GM21737 (cell line): ENCODE results near the gene BIRC2.
"Not testable (repeated sequence)": the region's sequence is repeated elsewhere in the genome, so short reads cannot be mapped to it uniquely, and the experiment has no call there.

Experiments
- ATAC-seq: cut with Tn5 transposase; IDR thresholded peaks from one replicate; pipeline ENCODE4 v1.9.1; 2021; ENCODE audit warnings: mild to moderate bottlenecking, moderate library complexity; ENCODE audit not compliant: unreplicated experiment

The BIRC2 gene

GRCh38 chr11:102322560-102322959 is 24.5 kb upstream of the BIRC2 start:
- ATAC-seq, result no peak

DNA sequence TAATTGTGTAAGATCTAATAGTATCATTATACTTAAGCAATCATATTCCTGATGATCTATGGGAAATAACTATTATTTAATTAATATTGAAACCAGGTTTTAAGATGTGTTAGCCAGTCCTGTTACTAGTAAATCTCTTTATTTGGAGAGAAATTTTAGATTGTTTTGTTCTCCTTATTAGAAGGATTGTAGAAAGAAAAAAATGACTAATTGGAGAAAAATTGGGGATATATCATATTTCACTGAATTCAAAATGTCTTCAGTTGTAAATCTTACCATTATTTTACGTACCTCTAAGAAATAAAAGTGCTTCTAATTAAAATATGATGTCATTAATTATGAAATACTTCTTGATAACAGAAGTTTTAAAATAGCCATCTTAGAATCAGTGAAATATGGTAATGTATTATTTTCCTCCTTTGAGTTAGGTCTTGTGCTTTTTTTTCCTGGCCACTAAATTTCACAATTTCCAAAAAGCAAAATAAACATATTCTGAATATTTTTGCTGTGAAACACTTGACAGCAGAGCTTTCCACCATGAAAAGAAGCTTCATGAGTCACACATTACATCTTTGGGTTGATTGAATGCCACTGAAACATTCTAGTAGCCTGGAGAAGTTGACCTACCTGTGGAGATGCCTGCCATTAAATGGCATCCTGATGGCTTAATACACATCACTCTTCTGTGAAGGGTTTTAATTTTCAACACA is 23.3 kb upstream of the BIRC2 start:
- no peak for ATAC-seq

GRCh38 chr11:102325088-102325487 is 21.9 kb upstream of the BIRC2 start:
- no peak for ATAC-seq

GRCh38 chr11:102328748-102329147 is 18.3 kb upstream of the BIRC2 start:
- ATAC-seq, result no peak

DNA sequence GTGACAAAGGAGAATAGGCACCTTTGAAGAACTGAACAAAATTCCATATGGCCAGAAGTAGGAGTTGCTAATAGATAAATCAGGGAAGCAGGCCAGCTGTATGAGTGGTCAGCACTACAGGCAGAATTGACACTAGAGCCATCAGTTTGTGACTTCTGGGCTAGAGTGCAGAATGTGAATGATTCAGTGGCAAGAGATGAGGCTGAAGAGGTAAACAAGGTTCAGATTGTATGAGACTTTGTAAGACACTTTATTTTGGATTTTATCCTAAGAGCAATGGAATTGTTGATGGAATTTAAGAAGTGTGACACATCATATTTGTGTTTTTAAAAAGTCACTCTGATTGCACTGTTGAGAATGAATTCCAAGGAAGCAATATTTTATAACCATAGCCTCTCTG is 16.8 kb upstream of the BIRC2 start:
- no peak for ATAC-seq

DNA sequence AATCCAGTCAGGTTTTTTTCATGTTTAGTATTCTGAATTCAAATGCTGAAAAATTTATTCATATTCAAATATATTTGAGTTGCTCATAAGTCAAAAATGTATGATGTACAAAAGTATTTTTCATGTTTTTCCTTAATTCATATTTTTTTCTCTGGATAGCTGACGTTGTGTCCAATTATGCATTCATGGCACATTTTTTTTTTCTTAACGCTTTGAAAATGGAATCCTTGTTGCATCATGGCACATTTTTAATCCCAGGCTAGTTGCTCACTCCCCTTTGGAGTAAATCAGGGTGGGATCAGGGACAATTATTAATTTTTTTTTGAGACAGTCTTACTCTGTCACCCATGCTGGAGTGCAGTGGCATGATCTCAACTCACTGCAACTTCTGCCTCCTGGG is 15.7 kb upstream of the BIRC2 start:
- ATAC-seq, result no peak

DNA sequence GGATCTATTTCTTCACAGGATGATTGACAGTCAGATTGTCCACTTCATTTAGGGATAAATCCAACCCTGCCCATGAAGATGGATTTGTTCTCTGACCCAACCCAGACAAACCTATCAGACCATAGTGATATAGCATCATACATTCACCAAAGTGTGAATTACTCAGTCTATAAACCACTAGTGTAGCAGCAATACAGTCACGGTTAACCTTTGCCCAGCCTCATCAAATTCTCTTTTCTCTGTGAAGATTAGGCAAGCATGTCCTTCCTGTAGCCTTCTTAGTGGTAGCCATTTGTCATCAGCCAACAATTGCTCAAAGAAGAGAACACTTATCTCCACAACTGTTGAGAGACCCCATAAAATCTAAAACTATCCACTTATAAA is 14.4 kb upstream of the BIRC2 start:
- ATAC-seq, result no peak

GRCh38 chr11:102338479-102339010 is 8.5 kb upstream of the BIRC2 start:
- ATAC-seq, result no peak

GRCh38 chr11:102341311-102341710 is 5.7 kb upstream of the BIRC2 start:
- ATAC-seq, result not testable (repeated sequence)

- peak; percentile 33 for ATAC-seq
Observed at GRCh38 chr11:102341844-102342318, 5.1 kb upstream of the BIRC2 start.

DNA sequence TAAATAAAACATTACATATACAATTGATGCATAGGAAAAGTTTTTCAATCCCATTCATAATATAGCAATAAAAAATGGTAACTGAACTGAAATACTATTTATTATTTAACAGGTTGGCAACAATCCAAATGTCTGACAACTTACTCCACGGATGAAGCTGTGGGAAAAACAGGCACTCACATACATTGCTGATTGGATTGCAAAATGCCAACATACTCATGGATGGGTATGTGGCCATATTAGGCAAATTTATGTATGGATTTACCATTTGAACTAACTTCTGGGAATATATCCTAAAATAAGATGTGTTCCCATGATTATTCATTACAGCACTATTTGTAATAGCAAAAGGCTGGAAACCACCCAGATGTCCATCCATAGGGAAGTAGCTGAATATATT is 3.2 kb upstream of the BIRC2 start:
- ATAC-seq, result no peak

DNA sequence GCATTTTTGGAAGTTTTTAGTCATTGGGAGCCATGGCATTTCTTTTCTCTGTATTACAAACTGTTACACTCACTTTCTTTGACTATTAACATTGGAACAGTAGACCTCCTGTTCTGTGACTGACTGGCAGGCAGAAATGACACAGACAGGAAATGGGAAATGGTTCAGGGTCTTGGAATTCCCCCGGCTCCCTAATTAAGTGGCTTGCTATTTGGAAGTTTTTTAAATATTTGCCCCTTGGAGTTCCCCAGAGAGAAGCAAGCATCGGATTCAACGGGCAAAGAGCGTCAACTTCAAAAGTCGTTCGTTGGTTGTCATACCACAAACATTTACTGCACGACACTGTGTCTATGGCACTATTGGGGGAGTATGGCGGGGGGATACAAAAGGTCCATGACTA is 1.1 kb upstream of the BIRC2 start:
- no peak for ATAC-seq

- no peak for ATAC-seq
Observed at GRCh38 chr11:102346456-102346747, 612 bp upstream of the BIRC2 start.

DNA sequence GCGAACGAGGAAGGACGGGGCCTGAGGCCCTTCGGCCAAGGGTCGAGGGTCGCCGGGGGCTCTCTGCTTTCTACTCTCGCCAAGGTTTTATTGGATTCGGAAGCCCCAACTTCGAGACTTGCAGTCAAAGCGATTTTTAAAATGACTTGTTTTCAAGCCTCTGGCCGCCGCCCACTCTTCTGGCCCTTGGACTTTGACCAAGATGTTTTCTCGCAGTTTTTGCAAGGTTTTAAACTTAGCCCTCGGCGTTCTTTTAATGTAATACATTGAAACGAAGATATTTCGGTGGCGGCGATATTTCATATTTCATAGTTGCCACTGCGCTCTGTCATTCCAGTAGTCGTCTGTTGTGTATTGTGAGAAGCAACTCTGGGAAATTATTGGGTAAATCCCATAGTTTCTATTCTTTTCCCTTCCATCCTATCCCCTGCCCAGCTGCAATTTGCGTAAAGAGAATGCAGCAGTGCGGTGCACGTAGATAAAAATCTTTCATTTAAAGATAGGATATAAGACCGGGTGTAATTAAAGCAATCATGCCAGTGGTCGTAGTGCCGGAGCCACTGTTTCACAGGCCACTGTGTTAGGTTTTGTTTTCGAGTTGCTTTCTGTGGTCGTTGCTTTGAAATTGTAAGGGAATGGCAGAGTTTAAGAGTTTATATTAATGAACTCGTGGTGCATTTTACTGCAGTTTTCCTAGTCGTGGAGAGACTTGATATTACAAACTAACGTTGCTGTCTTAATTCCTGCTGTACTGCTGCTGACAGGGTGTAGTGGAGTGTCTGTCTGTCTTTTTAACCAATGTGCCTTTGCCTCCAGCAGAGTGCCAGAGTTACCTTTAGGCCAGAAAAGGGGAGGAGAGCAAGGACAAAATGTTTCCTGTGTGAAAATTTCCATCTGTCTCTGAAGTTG is 702 bp downstream of the BIRC2 start:
- ATAC-seq, result peak; percentile 1

- ATAC-seq, result no peak
Observed at GRCh38 chr11:102357116-102357515, 10.1 kb downstream of the BIRC2 start.

DNA sequence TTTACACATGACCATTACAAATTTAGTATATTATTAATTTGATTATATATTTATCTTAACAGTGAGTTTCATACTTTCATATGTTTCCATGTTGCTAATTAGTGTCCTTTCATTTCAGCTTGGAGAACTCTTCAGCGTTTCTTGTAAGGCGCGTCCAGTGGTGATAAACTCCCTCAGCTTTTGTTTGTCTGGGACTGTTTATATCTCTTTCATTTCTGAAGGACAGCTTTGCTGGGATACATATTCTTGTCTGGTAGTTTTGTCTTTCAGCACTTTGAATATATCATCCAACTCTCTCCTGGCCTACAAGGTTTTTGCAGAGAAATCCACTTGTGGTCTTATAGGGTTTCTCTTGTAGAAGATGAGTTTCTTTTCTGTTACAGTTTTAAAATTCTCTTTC is 12.4 kb downstream of the BIRC2 start:
- no peak for ATAC-seq

- no peak for ATAC-seq
Observed at GRCh38 chr11:102360681-102361080, 13.7 kb downstream of the BIRC2 start.

DNA sequence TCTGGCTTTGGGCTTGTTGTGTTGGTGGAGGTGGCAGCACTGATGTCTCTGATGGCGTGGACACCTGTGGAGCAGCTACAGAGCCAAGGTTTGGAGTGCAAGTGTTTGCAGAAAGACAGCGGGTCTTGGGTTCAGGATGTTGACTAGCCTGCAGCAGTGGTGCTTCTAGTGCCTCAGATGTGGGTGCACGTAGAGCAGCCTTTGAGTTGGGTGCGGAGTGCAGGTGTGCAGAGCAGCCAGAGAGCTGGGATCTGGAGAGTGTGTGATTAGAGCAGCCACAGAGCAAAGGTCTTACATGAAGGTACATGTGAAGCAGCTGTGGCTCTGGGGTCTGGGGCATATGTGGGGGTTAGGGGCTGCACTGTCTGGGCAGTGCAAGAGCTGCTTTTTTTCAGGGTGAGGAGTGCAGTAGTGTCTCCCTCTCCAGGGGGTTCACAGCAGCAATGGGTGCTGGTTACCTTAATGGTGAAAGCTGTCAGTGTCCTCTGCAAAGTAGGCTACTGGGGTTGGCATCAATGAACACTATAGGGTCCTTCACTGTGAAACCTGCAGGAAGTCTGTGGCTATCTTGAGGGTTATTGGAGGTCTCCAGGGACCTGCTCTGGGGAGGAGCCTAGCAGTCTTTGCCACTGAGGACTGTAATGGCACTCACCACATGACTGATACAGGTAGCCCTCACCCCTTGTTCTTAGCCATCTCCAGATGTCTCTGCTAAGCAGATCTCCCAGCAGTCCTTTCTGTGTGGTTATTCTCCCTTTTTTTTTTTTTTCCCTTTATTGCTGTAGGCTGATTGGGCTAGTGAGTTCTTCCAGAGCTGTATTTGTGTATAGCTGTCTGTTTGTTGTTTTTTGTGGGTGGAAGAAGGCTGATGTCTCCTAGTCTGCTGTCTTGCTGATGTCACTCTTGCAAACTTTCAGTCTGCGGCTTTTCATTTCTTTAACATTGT is 14.3 kb downstream of the BIRC2 start:
- peak; percentile 96 for ATAC-seq

DNA sequence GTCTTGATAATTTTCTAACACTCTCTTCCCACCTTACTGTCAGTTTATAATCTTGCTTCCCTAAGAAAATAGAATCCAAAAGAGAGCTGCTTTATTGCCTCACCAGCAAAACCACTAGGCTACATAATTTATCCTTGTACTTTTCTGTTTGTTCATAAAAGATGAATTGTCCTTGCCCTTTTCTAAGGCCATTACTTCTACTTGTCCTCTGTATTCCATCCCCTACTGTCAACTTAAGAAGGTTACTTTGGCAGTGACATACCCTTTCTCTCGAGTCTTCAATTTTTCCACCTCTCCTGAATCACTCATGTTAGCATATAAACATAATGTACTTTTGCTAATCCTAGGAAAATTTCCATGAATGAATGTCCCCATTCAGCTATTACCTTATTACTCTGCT is 18.0 kb downstream of the BIRC2 start:
- ATAC-seq, result no peak

DNA sequence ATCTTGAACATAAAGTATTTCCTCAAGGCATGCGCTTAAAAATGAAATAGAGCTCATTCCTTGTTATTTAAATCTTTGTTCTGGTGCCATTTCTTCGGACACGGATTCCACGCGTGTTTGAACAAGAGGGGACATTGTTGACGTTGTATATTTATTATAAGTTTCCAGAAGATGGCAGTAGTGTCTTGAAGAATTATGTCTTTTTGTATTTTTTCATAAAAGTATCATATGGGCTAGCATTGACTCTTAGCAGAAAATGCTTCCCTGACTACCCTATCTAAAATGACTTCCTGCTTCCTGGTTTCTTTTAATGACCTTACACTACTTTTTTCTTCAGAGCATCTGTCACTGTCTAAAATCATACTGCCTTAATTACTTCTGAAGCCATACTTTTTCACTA is 20.4 kb downstream of the BIRC2 start:
- no peak for ATAC-seq

DNA sequence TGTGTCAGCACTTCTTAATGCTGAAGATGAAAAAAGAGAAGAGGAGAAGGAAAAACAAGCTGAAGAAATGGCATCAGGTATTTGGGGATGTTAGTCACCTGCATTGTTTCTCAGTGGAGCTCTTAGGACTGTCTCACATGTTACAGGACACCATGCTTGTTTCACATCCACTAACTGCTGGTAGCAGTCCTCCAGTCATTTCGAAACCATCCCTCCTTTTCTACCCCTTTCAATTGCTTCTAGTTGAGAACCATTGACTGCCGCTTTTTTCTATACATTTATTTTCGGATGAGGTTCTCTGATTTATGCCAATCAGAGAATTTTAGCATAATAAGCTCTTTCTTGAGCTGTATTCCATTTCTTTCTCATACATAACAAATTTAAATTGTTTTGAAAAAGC is 21.5 kb downstream of the BIRC2 start:
- ATAC-seq, result peak; percentile 100
